SK-N-MC (cell line): Measurements from ENCODE around the gene PDK3.

ENCODE experiments used
- EZH2 ChIP-seq: fragments of 200-600 bp; sonication (generic); IDR thresholded peaks from one replicate; pipeline ENCODE4 v1.6.1; 2017; ENCODE audit warnings: antibody characterized with exemption
- FOXP2 ChIP-seq: optimal IDR thresholded peaks from 2 replicates; pipeline ENCODE3; 2011; ENCODE audit warnings: mild to moderate bottlenecking, moderate library complexity; ENCODE audit not compliant: insufficient read depth; ENCODE audit errors: extremely low read length, control extremely low read depth
- POLR2AphosphoS5 ChIP-seq: IDR thresholded peaks from 2 replicates; pipeline ENCODE4 v1.6.1; 2012; ENCODE audit warnings: mild to moderate bottlenecking, low read depth, low read length, borderline replicate concordance

DNA sequence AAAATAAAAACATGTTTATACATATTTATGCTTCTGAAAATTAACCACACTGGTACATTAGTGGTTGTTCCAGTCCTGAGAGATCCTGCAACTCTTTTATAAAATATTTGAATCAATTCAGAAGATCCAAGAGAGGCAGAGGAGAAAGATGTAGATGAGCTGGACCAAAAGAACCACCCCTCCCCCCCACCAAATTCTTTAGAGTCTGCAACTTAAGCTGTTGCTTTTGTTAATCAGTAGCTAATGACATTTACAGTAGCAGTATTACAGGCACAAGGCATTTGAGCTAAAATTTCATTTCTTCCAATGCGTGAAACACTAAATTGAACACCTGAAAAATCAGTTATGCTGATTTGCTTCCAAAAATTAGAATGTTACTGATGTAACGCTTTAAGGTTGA lies 61.5 kb downstream of the PDK3 start:
- TF ChIP-seq POLR2AphosphoS5: no peak
- no peak for TF ChIP-seq EZH2
- TF ChIP-seq FOXP2: no peak
